Brain microvascular endothelial cell (primary cell): ENCODE measurements around the gene TMEM141.

Experiments
- DNase-seq: peaks from one replicate; pipeline ENCODE4 v3.0.0-alpha.2; 2020
- H3K27ac ChIP-seq: fragments of 250-450 bp; sonication (Bioruptor Pico); 2 replicates; pipeline ENCODE4 v1.5.1; 2020; ENCODE audit warnings: mild to moderate bottlenecking, moderate library complexity
- H3K27me3 ChIP-seq: fragments of 250-450 bp; sonication (Bioruptor Pico); replicated peaks from 2 replicates; pipeline ENCODE4 v1.5.1; 2020; ENCODE audit warnings: mild to moderate bottlenecking
- H3K36me3 ChIP-seq: fragments of 250-450 bp; sonication (Bioruptor Pico); replicated peaks from 2 replicates; pipeline ENCODE4 v1.5.1; 2020; ENCODE audit warnings: mild to moderate bottlenecking
- H3K4me3 ChIP-seq: 2 replicates; pipeline ENCODE4 v1.5.1; 2011; ENCODE audit warnings: low read depth, mild to moderate bottlenecking, control low read depth, low read length, moderate library complexity
- CTCF ChIP-seq: IDR thresholded peaks from 2 replicates; pipeline ENCODE4 v1.5.1; 2011; ENCODE audit warnings: low read depth, mild to moderate bottlenecking, moderate library complexity, low read length, control low read depth, inconsistent platforms; ENCODE audit errors: missing control alignments
- in situ Hi-C: cut with HindIII; loops from 2 replicates; pipeline ENCODE4 v1.10.0; 2017; ENCODE audit warnings: low sequenced_read_pairs, low pct_ligation_motif_present

TMEM141 gene

GRCh38 chr9:136761545-136761981 is 29.6 kb upstream of the TMEM141 start:
- Histone ChIP-seq H3K27ac (no peak overlapping the region), H3K27me3 (no peaks in the 10 kb centered on the region), H3K36me3 (no peaks in the 10 kb centered on the region), H3K4me3 (no peak overlapping the region)
- no peak for TF ChIP-seq CTCF
- DNase-seq, result no peak
- in situ Hi-C loops, result no loop called here

GRCh38 chr9:136762221-136762691 is 28.9 kb upstream of the TMEM141 start:
- in situ Hi-C loops, result no loop called here
- H3K27me3 ChIP-seq, result no peaks in the 10 kb centered on the region
- no peak overlapping the region for H3K4me3 ChIP-seq
- H3K27ac ChIP-seq, result no peak overlapping the region
- no peaks in the 10 kb centered on the region for H3K36me3 ChIP-seq
- no peak for DNase-seq
- TF ChIP-seq CTCF, result no peak

GRCh38 chr9:136762915-136763648 is 28.1 kb upstream of the TMEM141 start:
- no peak overlapping the region for H3K27ac ChIP-seq
- in situ Hi-C loops, result no loop called here
- H3K27me3 ChIP-seq, result no peaks in the 10 kb centered on the region
- DNase-seq, result no peak
- no peak overlapping the region for H3K4me3 ChIP-seq
- H3K36me3 ChIP-seq, result no peaks in the 10 kb centered on the region
- TF ChIP-seq CTCF, result no peak

GRCh38 chr9:136763649-136764035 is 27.5 kb upstream of the TMEM141 start:
- no peaks in the 10 kb centered on the region for H3K27me3 ChIP-seq
- in situ Hi-C loops, result no loop called here
- no peak for TF ChIP-seq CTCF

GRCh38 chr9:136764301-136764891 is 26.7 kb upstream of the TMEM141 start, which contains the start of gene LCN15:
TSS of gene LCN15 (minus strand) at chr9:136764518. CDS start at chr9:136764488, 30 bp downstream.
- no peak for DNase-seq
- H3K27ac ChIP-seq, result no peak within 1 kb of the TSS
- no peaks in the 10 kb centered on the region for H3K27me3 ChIP-seq
- no peak for TF ChIP-seq CTCF
- in situ Hi-C loops, result no loop called here
- no peaks in the 10 kb centered on the region for H3K36me3 ChIP-seq
- no peak within 1 kb of the TSS for H3K4me3 ChIP-seq

More at GRCh38 chr9:136763649-136764035, 27.5 kb upstream of the TMEM141 start:
- H3K4me3 ChIP-seq, result no peak overlapping the region
- H3K27ac ChIP-seq, result no peak overlapping the region
- DNase-seq, result no peak
- H3K36me3 ChIP-seq, result no peaks in the 10 kb centered on the region
